Mesenteric fat pad (tissue), 1 donor: ENCODE data around the gene ARID5B. TPM values are rescaled to one million over a fixed set of nuclear protein-coding genes. Genes with fewer than 3 reads are reported as not detected.

Experiments
- DNase-seq: peaks from one replicate; pipeline ENCODE4 v3.0.0-alpha.2; 2020; ENCODE audit warnings: low spot score
- total RNA-seq: library from RNA; stranded (reverse); fragmentation: NEBNext Ultra II Directional; extraction: Animal tissue kit (Norgen Biotek cat#: 25700); gene quantifications from one replicate; pipeline ENCODE4 v1.2.1, GENCODE V29; 2021
- donor health status: DM: yes; HTN: yes; CAD: no.

Gene ARID5B
- total RNA-seq, 1 donor from 2014 or later, result 126 TPM

DNA sequence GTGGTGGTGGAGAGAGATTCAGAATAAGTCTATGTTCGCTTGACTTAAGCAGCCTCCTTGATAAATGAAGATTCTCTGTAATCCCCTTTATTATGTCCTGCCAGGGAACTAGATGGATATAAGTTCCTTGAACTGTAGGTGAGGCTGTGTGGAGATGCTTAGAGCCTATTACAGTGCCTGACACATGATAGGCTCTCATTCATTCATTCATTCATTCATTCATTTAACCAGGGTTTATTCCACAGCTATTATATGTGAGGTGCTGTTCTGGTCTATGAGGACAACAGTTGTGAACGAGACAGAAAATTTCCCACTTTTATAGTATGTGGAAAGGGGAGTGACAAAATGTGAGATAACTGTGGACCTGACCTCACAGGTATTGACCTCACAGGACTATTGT lies 105.6 kb downstream of the ARID5B start:
- no peak for DNase-seq

- DNase-seq, result no peak
Observed at GRCh38 chr10:62008196-62008595, 106.7 kb downstream of the ARID5B start.

DNA sequence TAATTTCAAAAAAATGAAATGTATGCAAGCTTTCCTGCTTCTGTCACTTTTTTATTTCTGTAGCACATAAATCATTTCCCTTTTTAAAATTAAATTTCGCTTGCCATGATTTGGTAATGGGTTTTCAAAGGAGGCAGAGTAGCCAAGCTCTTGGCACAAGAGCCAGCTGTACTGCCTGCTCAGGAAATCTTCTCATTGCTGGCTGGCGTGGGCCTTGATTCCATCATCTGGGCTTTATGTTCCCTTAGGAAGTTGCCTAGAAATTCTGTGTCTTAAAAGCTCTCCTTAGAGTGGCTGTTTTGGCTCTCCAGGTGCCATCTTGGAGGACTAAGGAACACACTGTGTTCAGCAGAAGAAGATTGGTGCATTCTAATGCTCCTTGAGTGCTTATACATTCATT lies 107.4 kb downstream of the ARID5B start:
- DNase-seq, result no peak

DNA sequence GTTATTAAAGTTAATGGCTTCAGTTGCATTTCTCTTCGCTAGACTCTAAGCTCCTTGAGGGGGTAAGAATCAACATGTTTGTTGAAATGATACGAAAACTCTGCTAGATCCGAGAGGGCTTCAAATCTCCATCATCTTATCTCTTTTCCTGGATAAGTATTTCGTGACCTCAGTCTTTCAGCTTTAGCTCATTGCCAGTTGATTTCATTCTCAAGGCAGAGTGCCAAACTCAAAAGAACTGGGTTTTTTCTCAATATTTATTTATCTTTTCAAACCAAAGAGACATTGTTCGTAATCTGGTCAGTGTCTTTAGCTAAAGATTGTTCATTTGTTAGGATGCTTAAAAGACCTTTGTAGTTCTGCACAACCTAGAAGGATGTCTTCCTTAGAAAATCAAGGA lies 108.9 kb downstream of the ARID5B start:
- no peak for DNase-seq

DNA sequence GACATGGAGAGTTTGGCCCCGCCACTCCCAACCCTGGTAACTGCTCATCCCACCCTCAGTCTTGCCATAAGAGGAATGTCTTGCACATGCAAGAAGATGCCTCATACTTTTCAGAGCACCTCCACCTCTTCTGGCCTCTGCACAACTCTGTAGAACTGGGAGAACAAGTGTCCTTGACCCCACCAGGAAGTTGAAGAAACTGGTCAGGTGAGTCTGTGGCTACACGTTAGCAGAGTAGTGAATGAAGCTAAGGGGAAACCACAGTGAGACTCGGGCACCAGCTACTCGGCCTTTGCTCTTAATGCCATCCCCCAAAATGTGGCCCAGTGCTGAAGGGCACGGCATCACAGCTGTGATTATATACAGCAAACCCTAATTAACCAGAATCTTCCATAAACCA lies 110.1 kb downstream of the ARID5B start:
- DNase-seq, result no peak

DNA sequence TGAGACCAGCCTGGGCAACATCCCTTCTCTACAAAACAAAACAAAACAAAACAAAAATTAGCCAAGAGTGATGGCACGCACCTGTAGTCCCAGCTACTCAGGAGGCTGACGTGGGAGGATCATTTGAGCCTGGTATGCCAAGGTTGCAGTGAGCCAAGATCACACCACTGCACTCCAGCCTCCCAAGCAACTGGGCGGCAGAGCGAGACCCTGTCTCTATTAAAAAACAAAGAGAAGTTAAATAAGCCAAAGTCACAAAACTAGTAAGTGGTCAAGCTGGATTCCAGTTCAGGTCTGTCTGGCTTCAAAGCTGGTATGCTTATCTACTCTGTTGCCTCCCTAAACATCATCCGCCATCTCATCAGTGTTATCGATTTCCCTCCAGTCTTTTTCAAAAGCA lies 110.8 kb downstream of the ARID5B start:
- no peak for DNase-seq

GRCh38 chr10:62014510-62014909 lies 113.0 kb downstream of the ARID5B start:
- no peak for DNase-seq

DNA sequence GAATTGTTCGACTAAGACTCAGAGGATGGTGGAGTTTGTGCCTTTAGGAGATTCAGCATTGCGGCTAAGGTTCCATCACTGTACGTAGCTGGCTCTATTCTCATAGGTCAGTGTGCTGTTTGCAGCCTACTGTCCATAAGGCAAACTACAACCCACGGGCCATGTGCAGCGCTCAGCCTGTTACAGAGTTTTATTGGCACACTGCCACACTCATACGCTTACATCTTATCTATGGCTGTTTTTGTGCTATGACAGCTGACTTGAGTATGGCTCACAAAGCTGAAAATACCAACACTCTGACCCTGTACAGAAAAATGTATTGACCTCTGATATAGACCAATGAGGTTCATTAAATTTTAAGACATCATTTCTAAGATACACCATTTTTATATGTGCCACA lies 114.5 kb downstream of the ARID5B start:
- DNase-seq, result no peak

GRCh38 chr10:62016623-62017490 lies 115.4 kb downstream of the ARID5B start:
- no peak for DNase-seq

GRCh38 chr10:62017491-62017870 lies 116.0 kb downstream of the ARID5B start:
- DNase-seq, result no peak

- DNase-seq, result no peak
Observed at GRCh38 chr10:62018131-62018911, 116.8 kb downstream of the ARID5B start.

GRCh38 chr10:62019013-62019684 lies 117.7 kb downstream of the ARID5B start:
- DNase-seq, result no peak

DNA sequence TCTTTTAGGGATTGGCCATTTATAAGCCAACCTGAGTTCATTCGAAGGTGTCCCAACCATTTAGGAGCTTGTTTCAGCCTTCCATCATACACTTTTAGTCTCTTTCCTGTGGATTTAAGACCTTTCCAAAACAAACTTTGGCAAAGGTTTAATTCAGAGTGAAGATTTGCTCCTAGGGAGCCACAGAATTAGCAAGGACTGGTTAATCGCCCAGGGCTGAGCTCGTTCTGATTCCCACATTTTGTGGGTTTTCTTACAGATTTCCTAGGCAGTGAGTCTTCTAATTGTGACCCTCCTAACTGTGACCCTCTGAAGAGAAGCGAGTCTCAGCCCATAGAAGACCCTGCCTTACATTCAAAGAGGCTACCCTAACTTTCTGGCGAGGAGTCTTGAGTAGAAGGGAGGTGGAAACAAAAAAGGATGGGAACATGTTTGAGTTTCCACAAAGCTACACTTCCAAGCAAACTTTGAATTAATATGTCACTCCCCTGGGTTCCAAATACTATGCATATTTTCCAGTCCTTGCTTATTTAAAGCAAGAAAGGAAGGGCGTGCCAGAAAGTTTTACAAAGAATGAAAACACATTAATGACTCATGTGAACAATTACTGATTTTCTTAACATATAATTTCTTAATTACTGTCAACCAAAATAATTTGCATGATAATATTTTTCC lies 118.3 kb downstream of the ARID5B start:
- DNase-seq, result no peak

- DNase-seq, result no peak
Observed at GRCh38 chr10:62021128-62021665, 119.7 kb downstream of the ARID5B start.

GRCh38 chr10:62021978-62022802 lies 120.7 kb downstream of the ARID5B start:
- no peak for DNase-seq

DNA sequence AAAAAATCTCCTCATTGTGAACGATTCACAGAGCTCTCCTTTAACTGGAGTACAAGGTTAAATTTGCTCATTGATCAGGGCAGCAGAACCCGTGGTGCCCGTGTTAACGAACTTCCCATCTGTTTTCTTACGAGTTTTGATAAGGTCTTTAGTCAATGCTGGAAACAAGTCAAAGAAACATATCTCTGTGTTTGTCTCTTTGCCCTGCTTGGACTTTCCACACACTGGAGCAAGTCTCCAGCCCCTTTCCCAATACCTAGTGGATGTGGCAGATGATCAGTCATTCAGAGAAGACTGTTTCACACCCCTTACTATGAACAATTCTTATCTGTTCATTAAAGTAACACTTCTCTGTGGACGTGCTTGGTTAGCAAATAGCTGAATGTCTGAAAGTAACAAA lies 121.3 kb downstream of the ARID5B start:
- DNase-seq, result no peak

DNA sequence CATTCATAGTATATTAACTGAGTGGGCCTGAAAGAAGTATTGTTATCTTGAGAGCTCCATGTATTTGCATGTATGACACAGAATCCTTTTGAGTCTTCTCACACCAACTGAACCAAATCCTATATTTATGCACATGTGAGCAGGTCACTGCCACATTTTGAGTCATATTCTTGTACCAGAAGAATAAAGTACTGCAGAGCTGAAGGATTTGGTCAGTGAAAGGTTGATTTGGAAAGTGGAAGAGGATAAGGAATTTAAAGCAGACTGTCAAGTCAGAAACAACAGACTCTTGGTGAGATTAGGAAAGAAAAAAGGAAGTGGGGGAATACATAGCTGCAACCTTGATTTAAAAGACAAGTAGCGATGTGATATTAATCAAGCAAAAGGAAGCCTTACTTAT lies 121.8 kb downstream of the ARID5B start:
- no peak for DNase-seq

GRCh38 chr10:62024026-62024701 lies 122.7 kb downstream of the ARID5B start:
- DNase-seq, result no peak

DNA sequence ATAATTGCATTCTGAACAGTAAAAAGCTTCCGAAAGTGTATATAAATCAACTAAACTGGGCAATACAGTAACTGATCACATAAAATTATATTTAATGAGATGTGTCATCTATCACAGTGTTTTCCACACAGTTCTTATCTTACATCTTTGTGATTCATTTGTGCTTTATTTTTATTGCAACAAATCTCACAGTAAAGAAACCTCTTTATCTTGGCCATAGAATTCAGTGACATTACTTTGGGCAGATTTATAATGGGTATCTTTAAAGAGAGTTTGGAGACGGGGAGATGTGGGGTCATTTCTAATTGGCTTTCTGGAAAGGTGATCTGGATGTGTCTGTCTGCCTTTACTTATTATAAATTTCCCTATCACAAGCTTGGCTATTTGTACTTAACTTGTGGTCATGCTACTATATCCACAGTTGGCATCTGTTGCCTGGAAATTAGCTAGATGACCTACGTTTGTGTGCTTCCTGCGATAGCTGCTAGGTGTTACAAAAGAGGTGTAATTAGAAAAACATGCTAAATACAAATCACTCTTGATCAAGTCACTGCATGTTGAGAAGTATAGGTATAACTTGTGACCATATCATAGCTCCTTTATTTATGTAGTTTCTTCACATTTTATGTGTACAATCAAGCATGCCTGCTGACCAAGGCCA lies 123.8 kb downstream of the ARID5B start:
- DNase-seq, result no peak
